ENCODE results near the gene CBL.

Gene CBL

DNA sequence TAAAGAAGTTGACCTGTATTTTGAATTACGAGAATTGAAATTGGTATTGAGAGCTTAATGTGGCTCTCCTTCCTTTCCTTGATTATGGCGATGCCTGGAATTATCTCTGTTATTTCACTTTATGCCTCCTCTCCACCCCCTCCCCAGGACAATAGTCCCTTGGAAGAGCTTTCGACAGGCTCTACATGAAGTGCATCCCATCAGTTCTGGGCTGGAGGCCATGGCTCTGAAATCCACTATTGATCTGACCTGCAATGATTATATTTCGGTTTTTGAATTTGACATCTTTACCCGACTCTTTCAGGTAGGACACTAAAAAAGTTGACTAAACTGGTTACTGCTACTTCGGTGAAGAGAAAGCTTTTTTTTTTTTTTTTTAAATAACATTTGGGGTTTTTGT, 67.6 kb downstream of the CBL start:
- no peak for DNase-seq (ENCODE audit: low spot score)

GRCh38 chr11:119277660-119278059, 71.5 kb downstream of the CBL start:
- no peak for DNase-seq (ENCODE audit: low spot score)

DNA sequence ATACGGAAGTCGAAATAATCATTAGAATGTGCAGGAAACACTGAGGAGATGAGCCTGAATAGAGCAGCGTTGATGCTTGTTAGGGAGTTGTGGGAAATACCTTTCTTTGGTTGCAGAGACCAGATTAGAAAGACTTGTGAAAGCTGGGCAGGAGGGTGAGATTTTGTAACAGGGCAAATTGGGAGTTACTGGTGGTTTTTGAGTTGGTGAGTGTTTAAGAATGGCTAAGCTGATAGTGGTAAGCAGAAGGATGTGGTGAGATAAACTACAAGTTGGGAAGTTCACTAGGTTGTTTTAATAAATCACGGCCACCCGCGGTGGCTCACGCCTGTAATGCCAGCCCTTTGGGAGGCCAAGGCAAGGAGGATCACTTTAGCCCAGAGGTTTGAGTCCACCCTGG, 76.4 kb downstream of the CBL start:
- no peak for DNase-seq (ENCODE audit: low spot score)

DNA sequence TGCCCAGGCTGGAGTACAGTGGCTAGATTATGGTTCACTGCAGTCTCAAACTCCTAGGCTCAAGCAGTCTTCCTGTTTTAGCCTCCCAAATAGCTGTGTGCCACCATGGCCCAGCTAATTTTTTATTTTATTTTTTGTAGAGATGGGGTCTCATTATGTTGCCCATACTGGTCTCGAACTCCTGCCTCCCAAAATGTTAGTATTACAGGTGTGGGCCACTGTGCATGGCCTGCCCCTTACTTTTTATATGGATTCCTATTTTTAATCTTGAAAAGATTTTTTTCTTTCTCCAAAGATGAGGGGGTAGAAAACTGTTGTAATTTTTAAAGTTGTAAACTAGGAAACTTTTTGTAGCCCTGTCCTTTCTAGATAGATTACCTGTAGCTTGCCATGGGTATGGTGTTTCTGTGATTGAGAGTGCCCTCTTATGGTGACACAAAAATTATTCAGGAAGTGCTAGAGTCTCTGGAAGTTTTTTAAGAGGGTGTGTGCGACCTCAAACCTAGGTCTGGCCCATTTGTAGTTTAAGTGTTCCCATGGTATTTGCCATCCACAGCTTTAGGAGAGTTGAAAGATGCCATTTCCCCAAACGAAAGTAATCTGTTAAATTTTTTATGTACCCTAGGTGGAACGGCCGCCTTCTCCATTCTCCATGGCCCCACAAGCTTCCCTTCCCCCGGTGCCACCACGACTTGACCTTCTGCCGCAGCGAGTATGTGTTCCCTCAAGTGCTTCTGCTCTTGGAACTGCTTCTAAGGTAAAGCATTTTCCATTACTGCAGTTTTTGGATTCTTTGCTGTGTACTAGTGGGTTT, 78.4 kb downstream of the CBL start:
- peak; percentile 49 for DNase-seq (ENCODE audit: low spot score)

GRCh38 chr11:119285431-119285830, 79.3 kb downstream of the CBL start:
- no peak for DNase-seq (ENCODE audit: low spot score)

GRCh38 chr11:119288219-119288618, 82.1 kb downstream of the CBL start:
- no peak for DNase-seq (ENCODE audit: low spot score)

DNA sequence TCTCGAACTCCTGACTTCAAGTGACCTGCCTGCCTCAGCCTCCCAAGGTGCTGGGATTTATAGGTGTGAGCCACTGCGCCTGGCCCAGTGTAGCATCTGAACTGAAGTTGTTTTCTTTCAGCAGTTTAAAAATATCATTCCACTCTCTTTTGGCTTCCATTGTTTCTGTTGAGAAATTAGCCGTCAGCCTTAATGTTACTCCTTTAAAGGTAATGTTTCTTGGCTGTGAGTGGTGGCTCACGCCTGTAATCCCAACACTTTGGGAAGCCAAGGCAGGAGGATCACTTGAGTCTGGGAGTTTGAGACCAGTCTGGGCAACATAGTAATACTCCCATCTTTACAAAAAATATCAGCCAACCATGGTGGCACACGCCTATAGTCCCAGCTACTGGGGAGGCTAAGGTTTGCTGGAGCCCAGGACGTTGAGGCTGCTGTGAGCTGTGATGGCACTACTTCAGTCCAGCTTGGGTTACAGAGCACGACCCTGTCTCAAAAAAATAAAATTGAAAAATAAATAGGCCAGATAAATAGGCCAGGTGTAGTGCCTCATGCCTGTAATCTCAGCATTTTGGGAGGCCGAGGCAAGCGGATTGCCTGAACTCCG, 84.9 kb downstream of the CBL start:
- DNase-seq (ENCODE audit: low spot score) = no peak

- no peak for DNase-seq (ENCODE audit: low spot score)
Observed at GRCh38 chr11:119293461-119293860, 87.3 kb downstream of the CBL start.

DNA sequence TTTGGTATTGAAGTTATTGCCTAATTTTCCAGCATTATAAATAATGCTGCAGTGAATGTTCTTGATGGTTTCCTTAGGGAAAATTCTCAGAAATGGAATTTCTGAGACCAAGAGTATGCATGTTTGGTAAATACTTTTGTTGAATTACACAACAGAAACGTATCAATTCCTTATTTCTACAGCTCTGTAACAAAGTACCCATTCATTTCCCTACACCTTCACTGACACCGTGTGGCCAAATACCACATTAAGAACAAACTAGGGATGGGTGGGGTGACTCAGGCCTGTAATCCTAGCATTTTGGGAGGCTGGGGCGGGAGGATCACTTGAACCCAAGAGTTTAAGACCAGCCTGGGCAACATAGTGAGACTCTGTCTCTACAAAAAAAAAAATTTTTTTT, 89.0 kb downstream of the CBL start:
- no peak for DNase-seq (ENCODE audit: low spot score)

- DNase-seq (ENCODE audit: low spot score) = no peak
Observed at GRCh38 chr11:119297938-119298337, 91.8 kb downstream of the CBL start.

GRCh38 chr11:119298726-119299125, 92.6 kb downstream of the CBL start:
- DNase-seq (ENCODE audit: low spot score) = no peak

DNA sequence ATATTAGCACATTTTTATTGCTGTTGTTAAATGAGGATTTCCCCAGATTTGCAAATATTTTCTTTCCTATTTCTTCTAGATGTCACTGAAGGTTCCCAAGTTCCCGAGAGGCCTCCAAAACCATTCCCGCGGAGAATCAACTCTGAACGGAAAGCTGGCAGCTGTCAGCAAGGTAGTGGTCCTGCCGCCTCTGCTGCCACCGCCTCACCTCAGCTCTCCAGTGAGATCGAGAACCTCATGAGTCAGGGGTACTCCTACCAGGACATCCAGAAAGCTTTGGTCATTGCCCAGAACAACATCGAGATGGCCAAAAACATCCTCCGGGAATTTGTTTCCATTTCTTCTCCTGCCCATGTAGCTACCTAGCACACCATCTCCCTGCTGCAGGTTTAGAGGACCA, 93.3 kb downstream of the CBL start:
- DNase-seq (ENCODE audit: low spot score) = no peak

- DNase-seq (ENCODE audit: low spot score) = no peak
Observed at GRCh38 chr11:119300198-119300964, 94.2 kb downstream of the CBL start.

DNA sequence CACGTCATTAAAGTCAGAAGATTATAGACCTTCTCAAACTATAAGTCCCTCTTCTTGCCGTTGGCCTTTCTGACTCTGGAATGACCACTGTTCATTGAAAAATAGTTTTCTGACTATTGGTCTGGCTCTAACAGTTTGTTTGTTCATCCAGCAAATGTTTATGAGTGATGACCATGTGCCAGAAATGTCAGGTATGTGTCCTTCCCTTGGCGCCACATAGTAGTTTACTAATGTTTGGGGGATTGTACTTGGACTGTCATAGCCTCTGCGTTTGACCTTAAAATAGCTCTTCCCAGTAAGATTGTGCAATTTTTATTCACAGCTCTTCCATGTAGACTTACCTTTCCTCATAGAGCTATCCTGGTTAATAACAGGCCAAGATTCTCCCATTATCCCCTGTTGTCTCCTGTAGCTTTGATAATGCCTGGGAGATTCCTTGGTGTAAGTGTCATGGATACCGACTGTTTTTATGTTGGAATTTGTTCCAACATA, 97.1 kb downstream of the CBL start:
- no peak for DNase-seq (ENCODE audit: low spot score)

- DNase-seq (ENCODE audit: low spot score) = no peak
Observed at GRCh38 chr11:119305556-119306372, 99.6 kb downstream of the CBL start.

DNA sequence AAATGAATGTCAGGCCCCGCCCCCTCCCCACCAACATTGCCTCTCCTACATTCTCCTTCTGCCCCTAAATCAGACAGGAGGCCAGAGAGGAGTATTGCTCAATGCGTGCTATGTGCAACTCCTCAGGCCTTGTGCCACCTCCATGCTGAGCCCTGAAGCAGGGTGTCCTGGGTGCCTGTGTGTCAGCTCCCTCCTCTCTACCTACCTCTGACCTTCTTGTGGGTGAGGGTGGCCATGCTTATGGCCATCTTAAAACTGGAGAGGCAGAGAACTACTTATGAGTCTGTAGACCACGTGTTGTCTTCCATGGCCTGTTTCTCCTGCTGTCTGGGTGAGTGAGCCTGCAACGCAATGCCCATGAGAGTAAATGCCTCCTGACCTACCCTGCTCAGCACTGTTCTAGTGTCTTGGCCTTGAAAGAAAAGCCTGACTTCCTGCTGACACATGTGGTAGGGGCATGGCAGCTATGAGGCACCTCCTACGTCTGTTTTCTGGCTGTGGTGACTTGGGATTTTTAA, 100.3 kb downstream of the CBL start:
- DNase-seq (ENCODE audit: low spot score) = peak; percentile 27

GRCh38 chr11:119307219-119307618, 101.1 kb downstream of the CBL start:
- no peak for DNase-seq (ENCODE audit: low spot score)

DNA sequence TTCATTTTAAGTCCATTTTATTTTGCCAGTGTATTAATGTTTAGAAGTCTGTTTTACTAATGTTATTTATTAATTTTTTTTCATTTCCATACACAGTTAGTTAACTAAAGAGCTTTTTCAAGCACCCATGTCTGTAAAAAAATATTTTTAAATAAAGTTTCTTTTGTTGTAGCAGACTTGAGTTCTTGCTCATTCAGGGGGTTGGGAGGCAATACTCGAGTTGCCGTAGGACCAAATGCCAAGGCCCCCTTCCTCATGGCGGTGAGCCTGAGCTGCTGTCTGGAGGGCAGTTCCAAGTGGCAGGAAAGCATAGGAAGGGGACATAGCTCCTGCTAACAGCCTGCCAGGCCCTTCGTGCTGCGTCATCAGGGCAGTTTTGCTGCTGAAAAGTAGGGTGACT, 101.8 kb downstream of the CBL start:
- no peak for DNase-seq (ENCODE audit: low spot score)

DNA sequence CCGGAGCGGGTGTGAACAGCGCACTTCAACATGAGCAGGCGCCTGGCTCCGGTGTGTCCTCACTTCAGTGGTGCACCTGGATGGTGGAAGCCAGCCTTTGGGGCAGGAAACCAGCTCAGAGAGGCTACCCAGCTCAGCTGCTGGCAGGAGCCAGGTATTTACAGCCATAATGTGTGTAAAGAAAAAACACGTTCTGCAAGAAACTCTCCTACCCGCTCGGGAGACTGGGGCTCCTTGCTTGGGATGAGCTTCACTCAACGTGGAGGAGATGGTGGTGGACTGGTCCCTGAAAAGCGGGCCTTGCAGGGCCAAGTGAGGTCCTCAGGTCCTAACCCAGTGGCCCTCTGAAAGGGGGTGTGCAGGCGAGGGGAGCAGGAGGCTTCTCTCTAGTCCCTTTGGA, 103.3 kb downstream of the CBL start:
- DNase-seq (ENCODE audit: low spot score) = no peak

DNA sequence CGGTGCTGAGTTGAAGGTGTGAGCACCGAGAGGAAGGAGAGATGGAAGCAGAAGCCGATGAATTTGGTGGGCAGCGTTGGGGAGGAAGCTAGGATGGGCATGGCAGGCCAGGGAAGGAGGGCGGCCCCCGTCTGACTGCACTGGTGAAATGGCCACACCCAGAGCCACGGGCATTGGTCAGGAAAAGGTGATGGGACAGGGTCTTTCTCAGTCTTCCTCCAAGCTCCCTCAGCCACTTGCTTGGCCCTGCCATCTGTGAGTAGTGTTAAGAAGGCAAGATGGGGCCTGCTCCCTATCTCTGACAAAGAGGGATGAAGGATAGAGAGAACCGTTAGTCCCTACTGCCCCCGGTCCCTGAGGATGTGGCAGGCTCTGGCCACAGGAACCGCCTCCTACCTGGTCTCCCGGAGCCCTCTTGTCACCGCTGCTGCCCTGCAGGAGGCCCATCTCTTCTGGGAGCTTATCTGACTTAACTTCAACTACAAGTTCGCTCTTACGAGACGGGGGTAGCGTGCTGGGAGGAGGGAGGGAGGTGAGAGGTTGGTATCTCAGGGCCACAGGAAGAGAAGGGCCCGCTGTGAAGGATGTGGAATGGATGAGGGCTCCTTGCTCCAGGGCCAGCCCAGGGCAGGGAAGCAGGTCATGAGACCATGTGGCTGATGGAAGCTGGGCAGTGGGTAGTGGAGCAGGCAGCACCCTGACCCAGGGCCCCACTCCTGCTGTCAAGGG, 104.0 kb downstream of the CBL start:
- no peak for DNase-seq (ENCODE audit: low spot score)

DNA sequence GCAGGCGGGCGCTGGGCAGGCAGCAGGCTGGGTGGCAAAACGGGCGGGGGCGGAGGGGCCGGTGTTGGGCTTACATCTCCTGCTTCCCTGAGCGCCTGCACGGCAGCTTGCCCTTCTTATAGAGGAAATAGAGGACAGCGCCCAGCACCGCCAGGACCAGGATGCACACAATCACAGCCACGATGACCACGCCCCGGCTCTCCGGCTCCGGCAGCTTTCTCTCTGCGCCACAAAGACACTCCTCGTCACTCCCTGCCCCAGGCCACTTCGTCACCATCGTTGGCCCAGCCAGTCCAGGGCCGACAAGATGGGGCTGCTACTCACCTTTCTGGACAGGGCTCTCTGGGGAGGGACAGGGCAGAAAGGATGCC, 104.5 kb downstream of the CBL start:
- DNase-seq (ENCODE audit: low spot score) = no peak
